GM19463 (cell line): Measurements from ENCODE around the gene CALML4.
"Not testable (repeated sequence)": the region's sequence is repeated elsewhere in the genome, so short reads cannot be mapped to it uniquely, and the experiment has no call there.

Experiments used
- ATAC-seq: cut with Tn5 transposase; IDR thresholded peaks from one replicate; pipeline ENCODE4 v1.9.1; 2021; ENCODE audit warnings: mild to moderate bottlenecking, moderate library complexity; ENCODE audit not compliant: unreplicated experiment

The CALML4 gene

DNA sequence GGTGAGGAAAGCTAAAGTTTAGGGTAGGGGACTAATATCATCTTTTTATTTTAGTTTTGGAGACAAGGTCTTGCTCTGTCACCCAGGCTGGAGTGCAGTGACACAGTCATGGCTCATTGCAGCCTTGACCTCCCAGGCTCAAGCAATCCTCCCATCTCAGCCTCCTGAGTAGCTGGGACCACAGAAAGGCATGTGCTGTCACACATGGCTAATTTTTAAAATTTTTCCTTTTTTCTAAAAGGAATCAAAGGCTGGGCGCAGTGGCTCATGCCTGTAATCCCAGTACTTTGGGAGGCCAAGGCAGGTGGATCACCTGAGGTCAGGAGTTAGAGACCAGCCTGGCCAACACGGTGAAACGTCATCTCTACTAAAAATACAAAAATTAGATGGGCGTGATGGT, 20.3 kb upstream of the CALML4 start:
- ATAC-seq, result not testable (repeated sequence)

DNA sequence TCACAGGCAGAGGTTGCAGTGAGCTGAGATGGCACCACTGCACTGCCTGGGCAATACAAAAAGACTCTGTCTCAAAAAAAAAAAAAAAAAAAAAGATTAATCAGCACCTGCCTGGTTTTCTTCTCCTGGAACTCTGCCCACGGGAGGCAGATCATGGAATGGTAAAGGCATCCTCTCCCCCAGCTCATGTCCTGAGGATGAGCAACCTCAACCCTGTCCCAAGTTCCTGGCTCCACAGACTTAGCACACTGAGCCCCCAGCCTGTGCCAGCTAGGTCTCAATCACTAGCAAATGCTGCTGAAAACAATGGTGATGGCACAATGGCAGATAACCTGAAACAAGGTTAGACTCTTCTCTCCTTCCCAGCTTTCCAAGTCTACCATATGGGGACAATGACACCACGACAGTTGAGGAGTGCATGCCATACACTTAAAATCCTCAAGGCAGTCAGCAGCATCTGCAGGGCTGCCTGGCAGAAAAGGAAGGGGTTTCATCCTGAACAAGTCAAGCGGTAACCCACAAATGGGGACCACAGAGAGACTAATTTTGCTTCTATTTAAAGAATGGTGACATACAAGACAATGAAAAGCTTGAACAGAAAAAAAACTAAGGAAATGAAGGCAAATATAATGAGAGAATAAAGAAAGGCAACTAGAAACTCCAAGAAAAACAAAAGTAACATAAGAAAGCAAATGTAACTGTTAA, 19.6 kb upstream of the CALML4 start:
- ATAC-seq, result no peak

- ATAC-seq, result no peak
These were observed 19.0 kb upstream of the CALML4 start for GRCh38 chr15:68224108-68224507.

DNA sequence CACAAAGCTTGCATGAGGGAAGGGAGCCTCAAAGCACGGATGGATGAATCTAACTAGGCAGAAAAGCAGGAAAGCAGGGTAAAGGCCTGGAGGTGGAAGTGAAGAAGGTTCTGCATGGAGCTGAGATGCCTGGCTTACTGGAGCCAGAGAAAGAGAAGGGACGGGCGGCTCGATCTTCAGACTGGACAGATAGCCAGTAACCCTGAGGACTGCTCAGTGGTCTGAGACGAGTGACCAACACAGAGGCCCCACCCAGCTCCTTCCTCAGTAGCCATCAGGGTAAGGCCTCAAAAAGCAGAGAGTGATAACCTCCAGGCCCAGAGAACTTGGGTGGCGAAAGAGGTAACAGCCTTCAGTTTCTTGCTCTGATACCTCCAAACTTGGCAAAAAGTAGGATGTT, 18.0 kb upstream of the CALML4 start:
- ATAC-seq, result no peak

GRCh38 chr15:68222432-68222743, 17.3 kb upstream of the CALML4 start:
- not testable (repeated sequence) for ATAC-seq

DNA sequence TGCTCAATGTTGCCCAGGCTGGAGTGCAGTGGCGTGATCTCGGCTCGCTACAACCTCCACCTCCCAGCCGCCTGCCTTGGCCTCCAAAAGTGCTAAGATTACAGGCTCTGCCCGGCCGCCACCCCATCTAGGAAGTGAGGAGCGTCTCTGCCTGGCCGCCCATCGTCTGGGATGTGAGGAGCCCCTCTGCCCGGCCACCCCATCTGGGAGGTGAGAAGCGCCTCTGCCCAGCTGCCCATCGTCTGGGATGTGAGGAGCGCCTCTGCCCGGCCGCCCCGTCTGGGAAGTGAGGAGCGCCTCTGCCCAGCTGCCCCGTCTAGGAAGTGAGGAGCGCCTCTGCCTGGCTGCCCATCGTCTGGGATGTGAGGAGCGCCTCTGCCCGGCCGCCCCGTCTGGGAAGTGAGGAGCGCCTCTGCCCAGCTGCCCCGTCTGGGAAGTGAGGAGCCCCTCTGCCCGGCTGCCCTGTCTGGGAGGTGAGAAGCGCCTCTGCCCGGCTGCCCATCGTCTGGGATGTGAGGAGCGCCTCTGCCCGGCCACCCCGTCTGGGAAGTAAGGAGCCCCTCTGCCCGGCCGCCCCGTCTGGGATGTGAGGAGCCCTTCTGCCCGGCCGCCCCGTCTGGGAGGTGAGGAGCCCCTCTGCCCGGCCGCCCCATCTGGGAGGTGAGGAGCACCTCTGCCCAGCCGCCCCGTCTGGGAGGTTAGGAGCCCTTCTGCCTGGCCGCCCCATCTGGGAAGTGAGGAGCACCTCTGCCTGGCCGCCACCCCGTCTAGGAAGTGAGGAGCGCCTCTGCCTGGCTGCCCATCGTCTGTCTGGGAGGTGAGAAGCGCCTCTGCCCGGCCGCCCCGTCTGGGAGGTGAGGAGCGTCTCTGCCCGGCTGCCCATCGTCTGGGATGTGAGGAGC, 16.6 kb upstream of the CALML4 start:
- not testable (repeated sequence) for ATAC-seq

- no peak for ATAC-seq
These were observed 15.8 kb upstream of the CALML4 start for GRCh38 chr15:68220967-68221366.

DNA sequence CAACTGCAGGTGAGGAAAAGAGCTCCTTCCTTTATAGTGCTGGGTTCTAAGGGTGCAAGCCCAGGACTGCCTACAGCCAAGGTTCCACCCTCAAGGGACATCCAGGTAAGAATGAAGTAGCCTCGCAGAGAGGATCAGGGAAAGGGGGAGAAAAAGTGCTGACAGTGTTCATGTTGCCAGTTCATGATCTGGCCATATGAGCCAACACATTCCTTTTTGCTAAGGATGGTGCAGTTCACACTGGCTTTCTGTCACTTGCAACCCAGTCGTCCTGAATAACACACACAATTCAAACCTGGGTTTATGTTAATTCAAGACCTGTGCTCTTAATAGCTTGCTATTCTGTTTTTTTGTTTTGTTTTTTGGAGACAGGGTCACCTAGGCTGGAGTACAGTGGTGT, 15.4 kb upstream of the CALML4 start:
- no peak for ATAC-seq

GRCh38 chr15:68218847-68219798, 14.0 kb upstream of the CALML4 start:
- no peak for ATAC-seq

GRCh38 chr15:68218331-68218730, 13.2 kb upstream of the CALML4 start:
- ATAC-seq, result no peak

DNA sequence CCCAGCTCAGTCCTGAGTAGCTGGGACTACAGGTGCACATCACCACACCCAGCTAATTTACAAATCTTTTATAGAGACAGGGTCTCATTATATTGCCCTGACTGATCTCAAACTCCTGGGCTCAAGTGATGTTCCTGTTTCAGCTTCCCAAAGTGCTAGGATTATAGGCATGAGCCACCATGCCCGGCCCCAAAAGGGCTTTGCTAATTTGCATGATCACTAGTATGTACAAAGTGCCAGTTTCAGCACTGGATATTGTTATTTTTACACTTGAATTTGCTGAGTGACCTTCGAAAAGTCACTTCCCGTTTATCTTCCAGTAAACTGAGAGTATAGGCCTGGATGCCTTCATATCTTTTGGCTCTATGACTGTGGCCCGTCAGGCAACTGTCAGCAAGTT, 12.2 kb upstream of the CALML4 start:
- no peak for ATAC-seq

DNA sequence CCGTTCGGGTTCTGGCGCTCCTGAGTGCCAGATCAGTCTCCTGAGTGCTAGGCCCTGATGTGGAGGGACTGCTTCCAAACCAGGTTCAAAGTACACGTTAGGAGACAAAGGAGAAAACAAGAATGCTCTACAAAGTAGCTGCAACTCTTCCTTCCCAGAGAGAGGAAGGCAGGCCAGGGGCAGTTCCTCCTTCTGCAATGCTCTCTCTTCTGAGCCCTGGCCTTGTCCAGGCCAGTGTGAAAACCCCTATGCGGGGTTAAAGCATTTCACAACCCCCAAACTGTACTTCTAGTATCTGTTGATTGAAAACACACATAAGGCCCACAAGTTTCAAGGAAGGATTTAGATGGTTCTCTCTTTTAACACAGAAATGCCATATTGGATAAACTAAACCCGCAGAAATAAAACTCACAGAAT, 9.7 kb upstream of the CALML4 start:
- ATAC-seq, result no peak

DNA sequence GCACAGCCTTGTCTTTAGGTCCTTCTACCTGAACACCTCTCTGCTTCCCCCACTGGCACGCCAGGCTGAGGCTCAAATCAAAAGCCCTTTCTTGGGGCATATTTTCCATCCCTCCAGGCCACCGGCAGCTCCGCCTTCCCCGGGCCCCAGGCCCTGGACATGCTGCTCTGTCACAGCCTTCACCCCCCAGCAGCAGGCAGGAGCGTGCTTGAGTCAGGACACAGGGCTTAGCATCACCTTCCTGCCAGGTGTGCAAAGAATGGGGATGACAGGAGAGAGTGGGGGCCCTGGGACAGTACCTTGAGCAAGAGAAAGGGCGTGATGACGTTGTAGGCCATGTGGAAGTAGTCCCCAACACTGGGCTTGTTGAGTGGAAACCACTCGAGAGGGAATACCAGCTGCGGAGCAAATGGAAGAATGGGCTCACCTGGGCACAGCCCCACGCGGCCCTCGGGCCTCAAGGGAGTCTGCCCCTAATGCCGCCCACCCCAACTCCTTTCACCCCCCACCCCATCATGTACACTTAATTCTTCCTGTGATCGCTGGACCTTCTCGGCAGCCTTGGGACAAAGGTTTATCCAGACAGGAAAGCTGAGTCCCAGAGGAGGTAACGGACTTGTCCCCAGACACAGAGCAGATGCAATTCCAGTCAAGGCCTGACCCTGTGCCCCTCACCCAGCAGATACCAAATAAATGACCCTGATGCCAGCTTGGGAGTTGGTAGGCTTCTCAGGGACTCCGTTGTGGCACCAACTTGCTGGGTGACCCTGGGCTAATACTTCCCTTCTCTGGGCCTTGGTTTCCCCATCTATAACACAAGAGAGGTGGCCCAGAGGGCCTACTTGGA, 9.1 kb upstream of the CALML4 start:
- no peak for ATAC-seq

DNA sequence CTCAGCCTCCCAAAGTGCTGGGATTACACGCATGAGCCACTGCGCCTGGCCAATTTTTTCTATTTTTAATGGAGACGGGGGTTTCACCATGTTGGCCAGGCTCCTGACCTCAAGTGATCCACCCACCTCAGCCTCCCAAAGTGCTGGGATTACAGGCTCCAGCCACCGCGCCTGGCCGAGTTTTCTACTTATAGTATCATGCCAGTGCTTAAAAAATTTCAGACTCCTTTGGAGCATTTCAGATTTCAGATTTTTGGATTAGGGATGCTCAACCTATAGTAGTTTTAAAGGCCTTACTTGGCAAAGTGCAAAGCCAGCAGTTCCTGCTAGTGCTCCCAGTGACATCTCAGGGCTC, 8.3 kb upstream of the CALML4 start:
- not testable (repeated sequence) for ATAC-seq

DNA sequence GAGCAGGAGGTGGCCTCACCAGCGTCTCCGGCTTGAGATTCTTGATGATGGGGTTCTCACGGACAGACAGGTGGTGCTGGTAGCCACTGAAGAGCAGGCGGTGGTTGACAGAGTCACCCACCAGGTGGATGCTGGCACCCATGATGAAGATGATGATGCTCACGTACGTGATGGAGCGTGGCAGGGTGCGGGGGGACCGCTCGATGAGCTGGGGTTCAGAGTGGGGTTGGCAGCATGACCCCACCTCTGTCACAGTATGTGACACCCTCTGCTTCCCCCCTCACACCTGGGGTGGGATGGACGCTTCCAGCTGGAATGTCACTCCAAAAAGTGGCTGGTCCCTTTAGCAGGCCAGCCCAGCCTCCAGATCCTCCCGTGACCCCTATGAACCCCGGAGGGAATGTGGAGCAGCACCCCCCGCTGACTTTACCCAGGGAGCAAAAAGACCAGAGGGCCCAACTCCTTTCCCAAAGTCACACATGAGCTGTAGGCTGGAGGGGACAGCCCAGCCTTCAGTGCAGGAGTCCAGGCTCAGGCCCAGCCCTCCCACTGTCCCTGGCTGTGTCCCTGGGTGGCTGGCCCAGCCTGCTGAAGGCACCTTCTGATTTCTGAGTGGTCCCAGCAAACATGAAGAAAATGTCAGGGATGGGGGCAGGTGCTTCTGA, 6.7 kb upstream of the CALML4 start:
- no peak for ATAC-seq

DNA sequence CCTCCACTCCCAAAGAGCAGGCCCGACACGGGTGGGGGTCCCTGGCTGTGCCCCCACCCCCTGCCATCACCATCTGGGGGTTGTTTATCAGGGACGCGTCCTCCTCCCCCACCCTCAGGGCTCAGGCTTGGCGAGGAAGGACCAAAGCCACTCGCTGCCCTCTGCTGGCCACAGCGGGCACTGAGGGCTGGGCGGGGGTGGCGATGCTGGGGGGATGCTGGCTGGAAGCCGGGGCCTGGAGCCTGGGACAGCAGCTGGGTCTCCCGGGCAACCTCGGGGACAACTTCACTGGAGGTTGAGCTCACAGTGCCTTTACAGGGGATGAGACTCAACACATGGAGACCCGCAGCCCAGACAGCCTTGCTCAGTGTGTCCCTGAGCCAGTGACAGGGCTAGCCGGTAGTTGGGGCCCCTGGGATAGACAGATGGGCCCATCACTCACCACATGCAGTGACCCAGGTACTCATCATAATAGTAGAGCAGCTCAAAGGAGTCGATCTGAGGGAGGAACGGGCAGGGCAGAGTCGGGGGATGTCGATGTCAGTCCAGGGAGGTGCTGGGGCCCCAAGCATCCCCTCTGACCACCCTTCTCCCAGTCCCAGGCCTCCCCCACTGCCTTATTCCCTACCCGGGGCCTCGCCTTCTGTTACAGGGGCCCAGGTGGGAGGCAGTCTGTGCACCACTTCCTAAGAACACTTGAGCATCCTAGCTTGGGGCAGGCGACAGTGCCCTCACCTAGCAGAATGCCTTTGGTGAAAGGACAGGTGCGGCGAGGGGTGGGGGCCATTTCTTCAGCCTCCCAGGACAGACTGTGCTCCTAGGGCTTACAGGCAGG, 5.9 kb upstream of the CALML4 start:
- ATAC-seq, result no peak

- ATAC-seq, result no peak
These were observed 5.3 kb upstream of the CALML4 start for GRCh38 chr15:68210409-68210756.

DNA sequence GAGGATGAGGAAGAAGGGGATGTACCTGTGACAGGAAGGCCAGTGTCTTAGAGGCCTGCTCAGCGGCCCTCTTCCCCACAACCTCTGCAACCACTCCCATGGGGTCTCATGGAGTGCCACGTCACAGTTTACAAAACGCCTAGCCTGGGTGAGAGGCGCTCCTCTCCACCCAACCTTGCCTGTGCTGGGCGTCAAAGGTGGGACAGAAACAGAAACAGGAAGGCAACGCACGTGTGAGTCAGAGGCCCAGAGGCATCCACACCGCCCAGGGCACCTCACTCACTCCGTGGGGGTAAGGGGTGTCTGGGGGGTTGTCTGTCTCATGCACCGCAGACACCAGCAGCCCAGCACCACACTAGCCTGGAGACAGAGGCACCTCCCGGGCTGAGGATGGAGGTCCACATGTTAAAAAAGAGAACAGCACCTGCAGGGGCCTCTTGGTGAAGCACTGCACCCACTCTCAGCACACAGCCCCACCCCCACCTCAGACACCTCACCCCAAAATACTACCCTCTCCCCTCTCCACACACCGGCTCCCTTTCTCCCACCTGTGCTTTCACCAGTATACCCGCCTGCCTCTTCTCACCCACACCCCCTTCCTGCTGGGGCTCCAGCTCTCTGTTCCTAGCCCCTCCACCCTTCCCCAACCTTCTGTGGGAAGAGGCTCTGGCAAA, 4.7 kb upstream of the CALML4 start:
- peak; percentile 71 for ATAC-seq

DNA sequence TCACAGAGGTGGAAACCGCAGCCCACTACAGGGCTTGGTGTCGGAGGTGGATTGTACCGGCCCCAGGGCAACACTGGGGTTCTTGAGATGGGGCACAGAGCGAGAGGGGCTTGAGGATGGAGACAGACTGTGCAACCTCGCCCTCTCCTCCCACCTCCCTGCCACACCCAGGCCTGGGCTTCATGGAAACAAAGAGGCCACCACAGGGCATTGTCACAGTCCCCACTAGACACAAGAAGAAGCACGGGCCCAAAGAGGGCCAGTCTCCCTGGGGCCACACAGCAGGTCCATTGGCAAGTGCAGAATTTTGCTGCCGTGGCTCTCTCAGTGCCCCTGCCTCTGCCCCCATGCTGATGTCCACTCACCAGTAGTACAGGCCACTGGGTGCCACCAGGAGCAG, 4.1 kb upstream of the CALML4 start:
- ATAC-seq, result no peak
